Gastroesophageal sphincter (tissue), 4 donors: ENCODE data around the gene USP25. TPM values are rescaled to one million over a fixed set of nuclear protein-coding genes. Genes with fewer than 3 reads are reported as not detected.
A peak's percentile ranks its signal among the peaks of the same experiment; 100 is the strongest.

ENCODE experiments used
- ATAC-seq: fragments of 150-250 bp; one replicate; pipeline ENCODE4 v1.9.1; 2016; ENCODE audit warnings: mild to moderate bottlenecking, moderate library complexity
- H3K27ac ChIP-seq, 4 donors: fragments of 200-600 bp; sonication (generic) in 3 of 4; 1 replicate in 3 of 4; 2 replicates in 1 of 4; pipeline ENCODE4 v1.5.1; 2016 to 2019
- H3K27me3 ChIP-seq: fragments of 200-600 bp; sonication (generic); one replicate; pipeline ENCODE4 v1.5.1; 2019
- H3K36me3 ChIP-seq, 2 donors: fragments of 200-600 bp; sonication (generic); one replicate each; pipeline ENCODE4 v1.5.1; 2019; ENCODE audit warnings: control low read depth in 1 of 2
- H3K4me1 ChIP-seq, 3 donors: fragments of 200-600 bp; sonication (generic); 1 replicate in 2 of 3; 2 replicates in 1 of 3; pipeline ENCODE4 v1.5.1; 2016 to 2019; ENCODE audit warnings: control low read depth in 2 of 3
- H3K4me3 ChIP-seq, 2 donors: fragments of 200-600 bp; sonication (generic); one replicate each; pipeline ENCODE4 v1.5.1; 2019; ENCODE audit warnings: mild to moderate bottlenecking in 1 of 2, moderate library complexity in 1 of 2
- H3K9me3 ChIP-seq, 3 donors: fragments of 200-600 bp; sonication (generic); one replicate each; pipeline ENCODE4 v1.5.1; 2017 to 2019; ENCODE audit warnings: control low read depth in 2 of 3
- EP300 ChIP-seq: sonication (generic); formaldehyde crosslinking; IDR thresholded peaks from one replicate; pipeline ENCODE4 v1.6.1; 2017; ENCODE audit warnings: antibody characterized with exemption, mild to moderate bottlenecking
- POLR2A ChIP-seq, 2 donors: fragments of 450-650 bp; IDR thresholded peaks; one replicate each; pipeline ENCODE4 v1.6.1; 2017; ENCODE audit warnings: antibody characterized with exemption in 2 of 2, mild to moderate bottlenecking in 2 of 2, moderate library complexity in 1 of 2
- POLR2AphosphoS5 ChIP-seq: sonication (generic); formaldehyde crosslinking; IDR thresholded peaks from one replicate; pipeline ENCODE4 v1.6.1; 2017; ENCODE audit warnings: antibody characterized with exemption
- WGBS, 2 donors: methylation state at CpG; one replicate each; pipeline ENCODE4 v1.1.5; 2018; ENCODE audit warnings: low coverage in 1 of 2; 5-methylcytosine and 5-hydroxymethylcytosine counted together
- total RNA-seq, 4 donors: library from RNA; depleted of rRNA; stranded (reverse); fragments of >200 nt; gene quantifications; one replicate each; pipeline ENCODE4 v1.1.0, GENCODE V29; 2016
- TF ChIP-seq, protein P1 (sequence below), 4 experiments: fragments of 200-600 bp in 2 of 4; fragments of 450-650 bp in 2 of 4; sonication (generic) in 1 of 4; IDR thresholded peaks; one replicate each; pipeline ENCODE4 v1.5.1; 2017 to 2019; ENCODE audit warnings: antibody characterized with exemption in 4 of 4, mild to moderate bottlenecking in 2 of 4, moderate library complexity in 2 of 4

The USP25 gene
- total RNA-seq, 4 donors from 2014 or later, result 51.2 to 77.3 (median 59.5) TPM

DNA sequence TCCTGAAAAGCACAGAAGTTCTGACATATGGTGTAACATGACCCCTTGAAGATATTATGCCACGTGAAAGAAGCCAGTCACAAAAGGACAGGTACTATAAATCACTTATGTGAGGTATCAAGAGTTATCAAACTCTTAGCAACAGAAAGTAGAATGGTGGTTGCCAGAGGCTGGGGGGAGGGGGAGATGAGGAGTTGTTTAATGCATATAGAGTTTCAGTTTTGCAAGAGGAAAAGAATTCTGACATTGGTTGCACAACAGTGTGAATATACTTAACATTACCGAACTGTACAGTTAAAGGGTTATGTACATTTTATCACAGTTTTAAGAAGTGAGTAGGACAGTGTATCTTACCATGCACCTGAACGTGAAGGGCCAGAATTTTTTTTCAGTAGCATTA, 80.0 kb downstream of the USP25 start:
- no peaks in the 10 kb centered on the region for H3K9me3 ChIP-seq
- ATAC-seq, result no peak
- no peaks in the 10 kb centered on the region for H3K4me1 ChIP-seq
- peaks cover 0 to 17% of the 10 kb centered on the region in 2 donors for H3K36me3 ChIP-seq
- 69 to 80% methylated on average over 3 of the region's 3 CpGs for WGBS, 2 donors
- no peak overlapping the region for H3K27ac ChIP-seq
- TF ChIP-seq POLR2A (IDR thresholded peaks at IDR 0.05), result no peak
- TF ChIP-seq, protein P1, sequence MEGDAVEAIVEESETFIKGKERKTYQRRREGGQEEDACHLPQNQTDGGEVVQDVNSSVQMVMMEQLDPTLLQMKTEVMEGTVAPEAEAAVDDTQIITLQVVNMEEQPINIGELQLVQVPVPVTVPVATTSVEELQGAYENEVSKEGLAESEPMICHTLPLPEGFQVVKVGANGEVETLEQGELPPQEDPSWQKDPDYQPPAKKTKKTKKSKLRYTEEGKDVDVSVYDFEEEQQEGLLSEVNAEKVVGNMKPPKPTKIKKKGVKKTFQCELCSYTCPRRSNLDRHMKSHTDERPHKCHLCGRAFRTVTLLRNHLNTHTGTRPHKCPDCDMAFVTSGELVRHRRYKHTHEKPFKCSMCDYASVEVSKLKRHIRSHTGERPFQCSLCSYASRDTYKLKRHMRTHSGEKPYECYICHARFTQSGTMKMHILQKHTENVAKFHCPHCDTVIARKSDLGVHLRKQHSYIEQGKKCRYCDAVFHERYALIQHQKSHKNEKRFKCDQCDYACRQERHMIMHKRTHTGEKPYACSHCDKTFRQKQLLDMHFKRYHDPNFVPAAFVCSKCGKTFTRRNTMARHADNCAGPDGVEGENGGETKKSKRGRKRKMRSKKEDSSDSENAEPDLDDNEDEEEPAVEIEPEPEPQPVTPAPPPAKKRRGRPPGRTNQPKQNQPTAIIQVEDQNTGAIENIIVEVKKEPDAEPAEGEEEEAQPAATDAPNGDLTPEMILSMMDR (IDR thresholded peaks at IDR 0.05), result no peak
- TF ChIP-seq POLR2AphosphoS5, result no peak
- no peak for TF ChIP-seq EP300
- no peak overlapping the region for H3K4me3 ChIP-seq
- no peaks in the 10 kb centered on the region for H3K27me3 ChIP-seq

DNA sequence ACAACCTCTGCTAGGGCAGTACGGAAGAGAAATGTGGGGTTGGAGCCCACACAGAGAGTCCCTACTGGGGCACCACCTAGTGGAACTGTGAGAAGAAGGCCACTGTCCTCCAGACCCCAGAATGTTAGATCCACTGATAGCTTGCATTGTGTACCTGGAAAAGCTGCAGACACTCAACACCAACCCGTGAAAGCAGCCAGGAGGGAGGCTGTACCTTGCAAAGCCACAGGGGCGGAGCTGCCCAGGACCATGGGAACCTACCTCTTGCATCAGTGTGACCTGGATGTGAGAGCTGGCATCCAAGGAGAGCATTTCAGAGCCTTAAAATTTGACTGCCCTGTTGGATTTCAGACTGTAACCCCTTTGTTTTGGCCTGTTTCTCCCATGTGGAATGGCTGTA, 85.5 kb downstream of the USP25 start:
- no peak for TF ChIP-seq POLR2AphosphoS5
- TF ChIP-seq POLR2A (IDR thresholded peaks at IDR 0.05), result no peak
- no peak for TF ChIP-seq EP300
- TF ChIP-seq, protein P1 (IDR thresholded peaks at IDR 0.05), result no peak
- Histone ChIP-seq H3K4me1 (no peaks in the 10 kb centered on the region), H3K9me3 (no peaks in the 10 kb centered on the region), H3K4me3 (no peak overlapping the region), H3K27ac (no peak overlapping the region), H3K27me3 (no peaks in the 10 kb centered on the region), H3K36me3 (peaks cover 0 to 49% of the 10 kb centered on the region in 2 donors)
- ATAC-seq, result no peak
- WGBS, 2 donors, result 80% methylated on average over 1 of the region's 3 CpGs; no CpG with 5 or more reads in 1 of the 2 donors

DNA sequence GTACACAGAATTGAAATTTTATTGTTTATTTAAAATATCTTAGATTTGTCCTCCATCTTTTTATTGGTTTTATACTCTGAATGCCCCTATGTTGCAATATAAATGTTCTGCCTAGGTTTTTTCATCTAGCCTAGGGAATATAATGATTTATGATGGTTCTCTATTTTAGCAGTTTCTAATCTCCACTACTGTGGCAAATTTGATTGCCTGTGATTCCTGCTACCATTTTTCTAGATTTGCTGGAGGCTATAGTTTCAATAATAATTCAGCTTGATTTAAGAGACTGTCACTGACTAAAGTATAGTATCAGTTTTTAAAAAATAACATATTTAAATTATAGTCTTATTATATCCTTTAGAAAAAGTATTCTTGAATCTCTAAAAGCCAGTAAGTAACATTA, 90.5 kb downstream of the USP25 start:
- Histone ChIP-seq H3K4me1 (peaks cover 0 to 14% (median 0%) of the 10 kb centered on the region in 3 donors), H3K27me3 (no peaks in the 10 kb centered on the region), H3K27ac (no peak overlapping the region), H3K4me3 (no peak overlapping the region), H3K36me3 (peaks cover 0 to 45% of the 10 kb centered on the region in 2 donors), H3K9me3 (no peaks in the 10 kb centered on the region)
- TF ChIP-seq, protein P1 (IDR thresholded peaks at IDR 0.05), result no peak
- TF ChIP-seq POLR2AphosphoS5, result no peak
- no peak for TF ChIP-seq EP300
- ATAC-seq, result no peak

DNA sequence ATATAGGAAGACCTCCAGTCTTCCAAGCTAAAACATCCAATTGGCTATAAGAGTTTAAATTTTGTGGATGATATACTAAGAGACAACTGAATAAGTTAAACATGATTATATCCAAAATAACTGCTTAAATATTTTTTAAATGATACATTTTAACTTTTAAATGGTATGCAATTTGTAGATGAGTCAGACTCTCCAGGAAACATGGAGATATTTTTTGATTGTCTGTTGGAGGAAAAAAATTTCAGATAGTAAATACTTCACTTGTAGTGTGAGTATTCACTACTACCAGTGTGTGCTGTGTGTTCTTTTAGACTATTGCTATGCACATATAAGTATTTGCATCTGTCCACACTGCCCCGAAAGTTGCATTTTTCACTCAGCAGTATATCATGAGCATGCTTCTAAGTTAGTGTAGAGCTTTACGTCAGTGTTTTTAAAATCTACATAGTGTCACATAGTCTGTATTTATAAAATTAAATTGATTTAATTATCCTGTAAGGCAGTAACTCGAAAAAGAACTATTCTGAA, 91.1 kb downstream of the USP25 start:
- TF ChIP-seq POLR2AphosphoS5 (no peak), POLR2A (IDR thresholded peaks at IDR 0.05) (no peak), EP300 (no peak)
- TF ChIP-seq, protein P1 (IDR thresholded peaks at IDR 0.05), result no peak
- Histone ChIP-seq H3K27me3 (no peaks in the 10 kb centered on the region), H3K27ac (peak overlapping the region in 1 of 4 donors; percentile 4), H3K9me3 (no peaks in the 10 kb centered on the region), H3K4me3 (no peak overlapping the region), H3K4me1 (peaks cover 0 to 19% (median 0%) of the 10 kb centered on the region in 3 donors), H3K36me3 (peaks cover 0 to 42% of the 10 kb centered on the region in 2 donors)
- no peak for ATAC-seq
- 64 to 65% methylated on average over 3 of the region's 3 CpGs for whole genome bisulfite sequencing, 2 donors

DNA sequence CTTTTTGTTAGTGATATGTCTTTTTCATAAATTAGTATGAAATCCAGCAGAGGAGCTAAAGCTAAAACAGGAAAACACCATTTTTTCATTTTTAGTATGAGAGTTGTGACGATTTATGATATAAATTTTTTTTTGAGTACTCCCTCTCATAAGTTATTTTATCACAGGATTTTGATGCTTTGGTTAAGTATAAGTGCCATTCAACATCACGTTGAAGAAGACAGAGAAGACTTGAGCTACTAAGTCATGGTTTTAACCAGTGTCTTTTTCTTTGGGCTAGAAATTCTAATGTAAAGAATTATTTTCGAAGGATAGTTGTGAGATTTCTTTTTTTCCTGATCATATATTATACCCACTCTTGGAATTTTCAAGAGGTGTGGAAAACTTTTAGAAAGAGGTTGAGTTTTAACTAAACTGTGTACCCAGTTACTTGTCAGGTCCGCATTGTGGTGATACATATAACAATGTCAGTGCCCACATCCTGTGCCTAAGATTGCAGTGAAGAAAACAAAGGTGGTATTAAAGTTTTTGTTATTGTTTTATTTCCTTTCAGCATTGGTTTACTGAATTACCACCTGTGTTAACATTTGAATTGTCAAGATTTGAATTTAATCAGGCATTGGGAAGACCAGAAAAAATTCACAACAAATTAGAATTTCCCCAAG, 93.8 kb downstream of the USP25 start:
- H3K4me3 ChIP-seq, result no peak overlapping the region
- H3K4me1 ChIP-seq, result peaks cover 0 to 44% (median 0%) of the 10 kb centered on the region in 3 donors
- no peaks in the 10 kb centered on the region for H3K27me3 ChIP-seq
- ATAC-seq, result no peak
- no peaks in the 10 kb centered on the region for H3K9me3 ChIP-seq
- peaks cover 0 to 27% of the 10 kb centered on the region in 2 donors for H3K36me3 ChIP-seq
- TF ChIP-seq POLR2AphosphoS5 (no peak), POLR2A (IDR thresholded peaks at IDR 0.05) (no peak), EP300 (no peak)
- TF ChIP-seq, protein P1 (IDR thresholded peaks at IDR 0.05), result no peak
- 94 to 96% methylated on average over 4 of the region's 4 CpGs for WGBS, 2 donors
- H3K27ac ChIP-seq, result no peak overlapping the region
